ENCODE data around the gene ARSB.

DNA sequence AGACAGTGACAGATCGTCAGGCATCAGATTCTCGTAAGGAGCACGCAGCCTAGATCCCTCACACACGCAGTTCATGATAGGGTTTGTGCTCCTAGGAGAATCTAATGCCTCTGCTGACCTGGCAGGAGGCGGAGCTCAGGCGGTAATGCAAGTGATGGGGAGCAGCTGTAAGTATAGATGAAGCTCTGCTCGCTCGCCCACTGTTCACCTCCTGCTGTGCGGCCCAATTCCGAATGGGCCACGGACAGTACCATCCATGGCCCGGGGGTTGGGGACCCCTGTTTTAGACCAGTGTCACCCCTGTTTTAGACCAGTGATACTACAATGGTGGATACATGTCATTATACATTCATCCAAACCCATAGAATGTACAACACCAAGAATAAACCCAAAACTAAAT is 4.0 kb upstream of the ARSB start:
- TF ChIP-seq, protein P1, sequence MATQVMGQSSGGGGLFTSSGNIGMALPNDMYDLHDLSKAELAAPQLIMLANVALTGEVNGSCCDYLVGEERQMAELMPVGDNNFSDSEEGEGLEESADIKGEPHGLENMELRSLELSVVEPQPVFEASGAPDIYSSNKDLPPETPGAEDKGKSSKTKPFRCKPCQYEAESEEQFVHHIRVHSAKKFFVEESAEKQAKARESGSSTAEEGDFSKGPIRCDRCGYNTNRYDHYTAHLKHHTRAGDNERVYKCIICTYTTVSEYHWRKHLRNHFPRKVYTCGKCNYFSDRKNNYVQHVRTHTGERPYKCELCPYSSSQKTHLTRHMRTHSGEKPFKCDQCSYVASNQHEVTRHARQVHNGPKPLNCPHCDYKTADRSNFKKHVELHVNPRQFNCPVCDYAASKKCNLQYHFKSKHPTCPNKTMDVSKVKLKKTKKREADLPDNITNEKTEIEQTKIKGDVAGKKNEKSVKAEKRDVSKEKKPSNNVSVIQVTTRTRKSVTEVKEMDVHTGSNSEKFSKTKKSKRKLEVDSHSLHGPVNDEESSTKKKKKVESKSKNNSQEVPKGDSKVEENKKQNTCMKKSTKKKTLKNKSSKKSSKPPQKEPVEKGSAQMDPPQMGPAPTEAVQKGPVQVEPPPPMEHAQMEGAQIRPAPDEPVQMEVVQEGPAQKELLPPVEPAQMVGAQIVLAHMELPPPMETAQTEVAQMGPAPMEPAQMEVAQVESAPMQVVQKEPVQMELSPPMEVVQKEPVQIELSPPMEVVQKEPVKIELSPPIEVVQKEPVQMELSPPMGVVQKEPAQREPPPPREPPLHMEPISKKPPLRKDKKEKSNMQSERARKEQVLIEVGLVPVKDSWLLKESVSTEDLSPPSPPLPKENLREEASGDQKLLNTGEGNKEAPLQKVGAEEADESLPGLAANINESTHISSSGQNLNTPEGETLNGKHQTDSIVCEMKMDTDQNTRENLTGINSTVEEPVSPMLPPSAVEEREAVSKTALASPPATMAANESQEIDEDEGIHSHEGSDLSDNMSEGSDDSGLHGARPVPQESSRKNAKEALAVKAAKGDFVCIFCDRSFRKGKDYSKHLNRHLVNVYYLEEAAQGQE (IDR thresholded peaks at IDR 0.05; ENCODE audit: insufficient read depth in 1 of 2, low read depth in 2 of 2, low read length in 2 of 2), result no peak
- no peak for TF ChIP-seq POLR2AphosphoS5 (IDR thresholded peaks at IDR 0.05; ENCODE audit: low read depth, low read length)
- no peak for TF ChIP-seq SIN3A (IDR thresholded peaks at IDR 0.05; ENCODE audit: borderline replicate concordance, insufficient read depth, low read length)
- TF ChIP-seq TAF1 (IDR thresholded peaks at IDR 0.05; ENCODE audit: borderline replicate concordance, insufficient read depth, low read length), result no peak

Measured in PFSK-1 (cell line).